Measurements from ENCODE around the gene CLEC18A. TPM values are rescaled to one million over a fixed set of nuclear protein-coding genes. Genes with fewer than 3 reads are reported as not detected.
"Not testable (repeated sequence)": the region's sequence is repeated elsewhere in the genome, so short reads cannot be mapped to it uniquely, and the experiment has no call there.

Gene CLEC18A
- total RNA-seq, 1 donor from 2014 or later: 0.68 TPM

- no peak for DNase-seq
Observed at GRCh38 chr16:69931631-69932030, 19.5 kb upstream of the CLEC18A start.

- no peak for DNase-seq
Observed at GRCh38 chr16:69932228-69932627, 18.9 kb upstream of the CLEC18A start.

GRCh38 chr16:69932691-69933392, 18.3 kb upstream of the CLEC18A start:
- no peak for DNase-seq

GRCh38 chr16:69934044-69934443, 17.1 kb upstream of the CLEC18A start:
- no peak for DNase-seq

GRCh38 chr16:69934751-69935150, 16.4 kb upstream of the CLEC18A start:
- no peak for DNase-seq

- no peak for DNase-seq
Observed at GRCh38 chr16:69935278-69935711, 15.8 kb upstream of the CLEC18A start.

GRCh38 chr16:69935740-69936139, 15.4 kb upstream of the CLEC18A start:
- DNase-seq: no peak

GRCh38 chr16:69936252-69936651, 14.9 kb upstream of the CLEC18A start:
- no peak for DNase-seq

GRCh38 chr16:69936751-69937211, 14.4 kb upstream of the CLEC18A start:
- DNase-seq: no peak

GRCh38 chr16:69937465-69937951, 13.6 kb upstream of the CLEC18A start:
- peak; percentile 18 for DNase-seq

GRCh38 chr16:69938981-69939820, 11.9 kb upstream of the CLEC18A start:
- no peak for DNase-seq

- DNase-seq: no peak
Observed at GRCh38 chr16:69939821-69940585, 11.1 kb upstream of the CLEC18A start.

- DNase-seq: no peak
Observed at GRCh38 chr16:69940676-69941075, 10.5 kb upstream of the CLEC18A start.

GRCh38 chr16:69941251-69942098, 9.7 kb upstream of the CLEC18A start:
- no peak for DNase-seq

GRCh38 chr16:69942099-69942491, 9.0 kb upstream of the CLEC18A start:
- DNase-seq: no peak

GRCh38 chr16:69942627-69943170, 8.4 kb upstream of the CLEC18A start:
- no peak for DNase-seq

- not testable (repeated sequence) for DNase-seq
Observed at GRCh38 chr16:69943241-69944036, 7.7 kb upstream of the CLEC18A start.

- not testable (repeated sequence) for DNase-seq
Observed at GRCh38 chr16:69950411-69950810, 723 bp upstream of the CLEC18A start.

- not testable (repeated sequence) for DNase-seq
Observed at GRCh38 chr16:69951672-69952031, 518 bp downstream of the CLEC18A start.

- DNase-seq: not testable (repeated sequence)
Observed at GRCh38 chr16:69952116-69952515, 982 bp downstream of the CLEC18A start.
